Hepatocyte (in vitro differentiated cells): Measurements from ENCODE around the gene CCDC18. TPM values are rescaled to one million over a fixed set of nuclear protein-coding genes. Genes with fewer than 3 reads are reported as not detected.

Experiments
- DNase-seq: peaks from one replicate; pipeline ENCODE4 v3.0.0-alpha.2; 2016; ENCODE audit warnings: low spot score
- H2AFZ ChIP-seq: fragments of 200-600 bp; sonication (generic); 2 replicates; pipeline ENCODE4 v1.6.0; 2016; ENCODE audit warnings: antibody characterized with exemption, mild to moderate bottlenecking
- H3K27ac ChIP-seq: fragments of 200-600 bp; sonication (generic); 2 replicates; pipeline ENCODE4 v1.5.1; 2016; ENCODE audit warnings: mild to moderate bottlenecking
- H3K27me3 ChIP-seq: fragments of 200-600 bp; sonication (generic); 2 replicates; pipeline ENCODE4 v1.6.1; 2016
- H3K36me3 ChIP-seq: fragments of 200-600 bp; sonication (generic); replicated peaks from 2 replicates; pipeline ENCODE4 v1.5.1; 2016; ENCODE audit warnings: low read depth; ENCODE audit not compliant: insufficient read depth
- H3K4me1 ChIP-seq: fragments of 200-600 bp; sonication (generic); 2 replicates; pipeline ENCODE4 v1.5.1; 2016; ENCODE audit warnings: mild to moderate bottlenecking, moderate library complexity; ENCODE audit not compliant: insufficient read depth
- H3K4me2 ChIP-seq: fragments of 200-600 bp; sonication (generic); 2 replicates; pipeline ENCODE4 v1.6.0; 2016
- H3K4me3 ChIP-seq: fragments of 200-600 bp; sonication (generic); 2 replicates; pipeline ENCODE4 v1.5.1; 2016; ENCODE audit warnings: mild to moderate bottlenecking
- H3K79me2 ChIP-seq: fragments of 200-600 bp; sonication (generic); 2 replicates; pipeline ENCODE4 v1.6.0; 2017; ENCODE audit warnings: mild to moderate bottlenecking
- H3K9me2 ChIP-seq: fragments of 200-600 bp; sonication (generic); replicated peaks from 2 replicates; pipeline ENCODE4 v1.6.0; 2017; ENCODE audit warnings: mild to moderate bottlenecking; ENCODE audit not compliant: insufficient read depth
- H3K9me3 ChIP-seq: fragments of 200-600 bp; sonication (generic); 2 replicates; pipeline ENCODE4 v1.5.1; 2016; ENCODE audit warnings: low read depth, mild to moderate bottlenecking
- H4K20me1 ChIP-seq: fragments of 200-600 bp; sonication (generic); 2 replicates; pipeline ENCODE4 v1.6.0; 2016; ENCODE audit warnings: mild to moderate bottlenecking; ENCODE audit not compliant: insufficient read depth, poor library complexity, severe bottlenecking
- EZH2 ChIP-seq: fragments of 200-600 bp; sonication (generic); IDR thresholded peaks from 2 replicates; pipeline ENCODE4 v1.6.1; 2016; ENCODE audit warnings: antibody characterized with exemption, mild to moderate bottlenecking, borderline replicate concordance
- EZH2phosphoT487 ChIP-seq: fragments of 200-600 bp; sonication (generic); IDR thresholded peaks from one replicate; pipeline ENCODE4 v1.6.1; 2018; ENCODE audit warnings: antibody characterized with exemption, mild to moderate bottlenecking, low read depth, moderate library complexity; ENCODE audit not compliant: unreplicated experiment, severe bottlenecking
- WGBS: methylation state at CpG from one replicate; pipeline ENCODE4 v1.1.6; 2016; ENCODE audit warnings: low lambda C conversion rate; ENCODE audit errors: missing lambda C conversion rate; 5-methylcytosine and 5-hydroxymethylcytosine counted together
- polyA plus RNA-seq: library from polyadenylated mRNA; unstranded; fragments of >200 nt; fragmentation: Nextera tagmentation; extraction: Ambion mirVana; gene quantifications from 2 replicates; pipeline ENCODE4 v1.2.1, GENCODE V29; 2016
- total RNA-seq: library from RNA; depleted of rRNA; stranded (reverse); fragments of >200 nt; gene quantifications from 2 replicates; pipeline ENCODE4 v1.2.3, GENCODE V29; 2014
- TF ChIP-seq, protein P1 (sequence below): fragments of 200-600 bp; sonication (generic); IDR thresholded peaks from 2 replicates; pipeline ENCODE4 v1.5.1; 2016; ENCODE audit warnings: antibody characterized with exemption, mild to moderate bottlenecking; ENCODE audit not compliant: poor library complexity

Gene CCDC18
- total and polyA plus RNA-seq, 2 experiments from 2014 or later, result 4.9 to 6.8 TPM

- Histone ChIP-seq H3K9me2 (no peaks in the 10 kb centered on the region), H4K20me1 (peaks cover 16% of the 10 kb centered on the region), H3K9me3 (no peaks in the 10 kb centered on the region), H3K4me3 (peak overlapping the region; percentile 69), H3K79me2 (peaks cover 77% of the 10 kb centered on the region), H3K4me1 (peaks cover 7% of the 10 kb centered on the region), H3K4me2 (peak overlapping the region; percentile 88), H3K27ac (peak overlapping the region; percentile 97), H2AFZ (no peak overlapping the region), H3K36me3 (no peaks in the 10 kb centered on the region), H3K27me3 (no peaks in the 10 kb centered on the region)
- TF ChIP-seq EZH2, result no peak
- TF ChIP-seq, protein P1, sequence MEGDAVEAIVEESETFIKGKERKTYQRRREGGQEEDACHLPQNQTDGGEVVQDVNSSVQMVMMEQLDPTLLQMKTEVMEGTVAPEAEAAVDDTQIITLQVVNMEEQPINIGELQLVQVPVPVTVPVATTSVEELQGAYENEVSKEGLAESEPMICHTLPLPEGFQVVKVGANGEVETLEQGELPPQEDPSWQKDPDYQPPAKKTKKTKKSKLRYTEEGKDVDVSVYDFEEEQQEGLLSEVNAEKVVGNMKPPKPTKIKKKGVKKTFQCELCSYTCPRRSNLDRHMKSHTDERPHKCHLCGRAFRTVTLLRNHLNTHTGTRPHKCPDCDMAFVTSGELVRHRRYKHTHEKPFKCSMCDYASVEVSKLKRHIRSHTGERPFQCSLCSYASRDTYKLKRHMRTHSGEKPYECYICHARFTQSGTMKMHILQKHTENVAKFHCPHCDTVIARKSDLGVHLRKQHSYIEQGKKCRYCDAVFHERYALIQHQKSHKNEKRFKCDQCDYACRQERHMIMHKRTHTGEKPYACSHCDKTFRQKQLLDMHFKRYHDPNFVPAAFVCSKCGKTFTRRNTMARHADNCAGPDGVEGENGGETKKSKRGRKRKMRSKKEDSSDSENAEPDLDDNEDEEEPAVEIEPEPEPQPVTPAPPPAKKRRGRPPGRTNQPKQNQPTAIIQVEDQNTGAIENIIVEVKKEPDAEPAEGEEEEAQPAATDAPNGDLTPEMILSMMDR, result no peak
- no peak for TF ChIP-seq EZH2phosphoT487
- DNase-seq, result peak; percentile 15
- 33% methylated on average over 5 of the region's 5 CpGs for WGBS
Observed at GRCh38 chr1:93178418-93178817, 2.1 kb upstream of the CCDC18 start.

GRCh38 chr1:93179886-93180722 lies 420 bp upstream of the CCDC18 start, which contains the start of gene TMED5:
TSS of gene TMED5 (minus strand) at chr1:93180413. CDS start at chr1:93180242, 171 bp downstream.
- peak within 1 kb of the TSS; percentile 80 for H3K4me3 ChIP-seq
- H4K20me1 ChIP-seq, result peaks cover 16% of the 10 kb centered on the region
- no peaks in the 10 kb centered on the region for H3K27me3 ChIP-seq
- H3K4me2 ChIP-seq, result peak within 1 kb of the TSS; percentile 88
- TF ChIP-seq EZH2phosphoT487 (no peak), EZH2 (no peak)
- TF ChIP-seq, protein P1, result no peak
- H3K9me2 ChIP-seq, result no peaks in the 10 kb centered on the region
- peaks cover 7% of the 10 kb centered on the region for H3K4me1 ChIP-seq
- no peaks in the 10 kb centered on the region for H3K9me3 ChIP-seq
- H2AFZ ChIP-seq, result peak within 1 kb of the TSS; percentile 91
- H3K27ac ChIP-seq, result peak within 1 kb of the TSS; percentile 97
- WGBS, result 1% methylated on average over 72 of the region's 78 CpGs
- no peaks in the 10 kb centered on the region for H3K36me3 ChIP-seq
- peak; percentile 99 for DNase-seq
- peaks cover 60% of the 10 kb centered on the region for H3K79me2 ChIP-seq

- Histone ChIP-seq H3K4me1 (no peaks in the 10 kb centered on the region), H4K20me1 (no peaks in the 10 kb centered on the region), H3K4me3 (no peak overlapping the region), H3K27me3 (no peaks in the 10 kb centered on the region), H3K9me2 (no peaks in the 10 kb centered on the region), H2AFZ (no peak overlapping the region), H3K36me3 (no peaks in the 10 kb centered on the region), H3K79me2 (peaks cover 14% of the 10 kb centered on the region), H3K27ac (no peak overlapping the region), H3K9me3 (no peaks in the 10 kb centered on the region), H3K4me2 (no peak overlapping the region)
- TF ChIP-seq EZH2phosphoT487 (no peak), EZH2 (no peak)
- TF ChIP-seq, protein P1, result no peak
- 95% methylated on average over 1 of the region's 1 CpG for WGBS
- DNase-seq, result no peak
Observed at GRCh38 chr1:93186667-93187066, 6.1 kb downstream of the CCDC18 start.
